ENCODE measurements around the gene RELN. TPM values are rescaled to one million over a fixed set of nuclear protein-coding genes. Genes with fewer than 3 reads are reported as not detected.

RELN gene
- total and polyA plus RNA-seq, 8 donors = 3.6 to 20.1 (median 15.3) TPM

- Histone ChIP-seq H3K27me3 (no peaks in the 10 kb centered on the region), H3K9me3 (no peaks in the 10 kb centered on the region), H3K36me3 (no peaks in the 10 kb centered on the region), H3K27ac (no peak overlapping the region), H3K4me3 (no peak overlapping the region), H3K4me1 (no peaks in the 10 kb centered on the region)
- DNase-seq = no peak
- intact Hi-C loops (cut with DNase I) = no loop called here
- no peak for TF ChIP-seq CTCF (IDR thresholded peaks at IDR 0.05)
- ATAC-seq = no peak
Measured at GRCh38 chr7:103937680-103938079, 51.8 kb downstream of the RELN start.

GRCh38 chr7:103936558-103936957, 52.9 kb downstream of the RELN start:
- intact Hi-C loops (cut with DNase I) = no loop called here
- Histone ChIP-seq H3K4me1 (no peaks in the 10 kb centered on the region), H3K9me3 (no peaks in the 10 kb centered on the region), H3K27me3 (no peaks in the 10 kb centered on the region), H3K27ac (no peak overlapping the region), H3K4me3 (no peak overlapping the region), H3K36me3 (no peaks in the 10 kb centered on the region)
- DNase-seq = no peak
- TF ChIP-seq CTCF (IDR thresholded peaks at IDR 0.05) = no peak
- no peak for ATAC-seq

GRCh38 chr7:103934508-103934907, 55.0 kb downstream of the RELN start:
- ATAC-seq (no peak), DNase-seq (no peak)
- no peaks in the 10 kb centered on the region for H3K27me3 ChIP-seq
- no peaks in the 10 kb centered on the region for H3K36me3 ChIP-seq
- no peaks in the 10 kb centered on the region for H3K4me1 ChIP-seq
- H3K9me3 ChIP-seq = no peaks in the 10 kb centered on the region
- no peak for TF ChIP-seq CTCF (IDR thresholded peaks at IDR 0.05)
- no peak overlapping the region for H3K27ac ChIP-seq
- H3K4me3 ChIP-seq = no peak overlapping the region
- intact Hi-C loops (cut with DNase I) = no loop called here

- Histone ChIP-seq H3K27me3 (no peaks in the 10 kb centered on the region), H3K4me1 (no peaks in the 10 kb centered on the region), H3K36me3 (no peaks in the 10 kb centered on the region), H3K4me3 (no peak overlapping the region), H3K27ac (no peak overlapping the region), H3K9me3 (no peaks in the 10 kb centered on the region)
- no peak for TF ChIP-seq CTCF (IDR thresholded peaks at IDR 0.05)
- DNase-seq (no peak), ATAC-seq (no peak)
- intact Hi-C loops (cut with DNase I) = no loop called here
Measured at GRCh38 chr7:103932389-103932788, 57.1 kb downstream of the RELN start.

GRCh38 chr7:103929901-103930311, 59.6 kb downstream of the RELN start:
- no peaks in the 10 kb centered on the region for H3K36me3 ChIP-seq
- no peak for TF ChIP-seq CTCF (IDR thresholded peaks at IDR 0.05)
- H3K27ac ChIP-seq = no peak overlapping the region
- H3K9me3 ChIP-seq = no peaks in the 10 kb centered on the region
- ATAC-seq (no peak), DNase-seq (no peak)
- H3K4me1 ChIP-seq = no peaks in the 10 kb centered on the region
- intact Hi-C loops (cut with DNase I) = no loop called here
- H3K4me3 ChIP-seq = no peak overlapping the region
- no peaks in the 10 kb centered on the region for H3K27me3 ChIP-seq

All from left lung (tissue), 10 donors.